Eye (tissue), 1 donor: ENCODE measurements around the gene DDX42.
A peak's percentile ranks its signal among the peaks of the same experiment; 100 is the strongest.

Source experiments
- DNase-seq: peaks from one replicate; pipeline ENCODE4 v3.0.0-alpha.2; 2015

Gene DDX42

DNA sequence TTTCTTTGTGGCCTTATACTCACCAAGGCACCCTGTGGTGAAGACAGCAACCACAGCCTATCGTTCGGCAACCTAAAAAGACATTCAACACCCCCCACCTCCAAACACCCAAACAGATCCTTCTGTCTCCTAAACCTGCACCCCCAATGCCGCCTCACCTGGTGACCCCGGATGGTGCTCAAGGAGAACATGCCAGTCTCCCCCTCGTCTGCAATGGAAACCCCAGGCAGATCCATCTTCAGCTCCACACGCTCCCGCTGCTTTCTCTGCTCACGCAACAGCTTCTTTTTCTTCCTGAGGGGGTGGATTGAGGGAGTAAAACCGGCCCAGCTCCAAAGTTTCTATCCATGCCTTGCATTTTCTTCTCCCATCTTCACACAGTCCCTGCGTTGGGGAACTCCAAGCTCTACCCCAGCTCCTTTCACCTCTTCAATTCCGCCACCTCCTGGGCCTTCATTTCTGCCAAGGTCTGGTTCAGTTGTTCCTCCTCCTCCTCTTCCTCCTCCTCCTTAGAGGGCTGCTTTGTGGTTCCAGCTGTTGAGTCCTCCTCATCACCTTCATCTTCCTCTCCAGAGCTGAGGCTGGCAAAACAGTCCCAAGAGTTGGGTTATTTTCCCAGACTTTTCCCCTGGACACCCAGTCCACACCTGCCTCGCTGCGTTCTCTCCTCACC, 49.8 kb downstream of the DDX42 start:
- DNase-seq: no peak

DNA sequence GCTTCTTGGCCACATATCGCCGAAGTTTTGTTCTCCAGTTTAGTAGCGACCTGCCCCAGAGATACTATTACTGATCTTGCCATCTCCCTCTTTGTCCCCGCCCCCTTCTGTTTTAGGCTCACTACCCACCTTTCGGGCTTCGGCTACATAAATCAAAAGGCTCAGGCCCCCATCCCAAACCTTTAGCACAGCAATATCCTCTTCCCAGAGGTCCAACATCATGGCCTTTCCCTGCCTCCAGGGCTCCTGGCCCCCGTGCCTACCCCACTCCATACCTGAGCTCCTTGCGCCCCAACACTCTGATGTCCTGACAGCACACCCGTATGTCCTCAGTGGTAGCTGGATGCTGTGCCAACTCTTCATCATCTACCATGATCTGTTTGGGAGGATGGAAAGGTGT, 50.4 kb downstream of the DDX42 start:
- DNase-seq: no peak

DNA sequence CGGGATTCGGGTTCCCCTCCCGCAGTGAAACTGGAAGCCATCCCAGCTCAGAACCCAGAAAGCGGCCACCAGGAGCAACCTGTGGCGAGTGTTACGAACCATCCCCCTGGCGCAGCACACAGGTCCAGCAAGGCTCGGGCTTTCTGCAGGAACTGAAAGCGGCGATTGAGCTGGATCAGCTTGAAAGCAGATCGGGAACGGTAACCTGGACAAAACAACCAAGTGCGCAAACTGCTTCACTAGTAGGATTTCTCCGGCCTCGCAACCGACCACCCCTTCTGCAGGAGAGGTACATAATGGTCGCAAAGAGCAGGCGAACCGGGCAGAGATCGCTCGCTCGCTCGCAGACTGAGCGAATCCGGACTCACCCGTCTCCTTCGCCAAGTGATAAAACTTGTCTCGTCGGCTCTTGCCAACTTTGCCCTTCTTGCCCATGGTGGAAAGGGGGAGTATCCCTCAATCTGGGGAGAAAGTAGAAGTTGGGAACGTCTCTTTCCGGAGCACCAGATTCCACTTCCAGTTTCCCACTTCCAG, 52.6 kb downstream of the DDX42 start:
- no peak for DNase-seq

DNA sequence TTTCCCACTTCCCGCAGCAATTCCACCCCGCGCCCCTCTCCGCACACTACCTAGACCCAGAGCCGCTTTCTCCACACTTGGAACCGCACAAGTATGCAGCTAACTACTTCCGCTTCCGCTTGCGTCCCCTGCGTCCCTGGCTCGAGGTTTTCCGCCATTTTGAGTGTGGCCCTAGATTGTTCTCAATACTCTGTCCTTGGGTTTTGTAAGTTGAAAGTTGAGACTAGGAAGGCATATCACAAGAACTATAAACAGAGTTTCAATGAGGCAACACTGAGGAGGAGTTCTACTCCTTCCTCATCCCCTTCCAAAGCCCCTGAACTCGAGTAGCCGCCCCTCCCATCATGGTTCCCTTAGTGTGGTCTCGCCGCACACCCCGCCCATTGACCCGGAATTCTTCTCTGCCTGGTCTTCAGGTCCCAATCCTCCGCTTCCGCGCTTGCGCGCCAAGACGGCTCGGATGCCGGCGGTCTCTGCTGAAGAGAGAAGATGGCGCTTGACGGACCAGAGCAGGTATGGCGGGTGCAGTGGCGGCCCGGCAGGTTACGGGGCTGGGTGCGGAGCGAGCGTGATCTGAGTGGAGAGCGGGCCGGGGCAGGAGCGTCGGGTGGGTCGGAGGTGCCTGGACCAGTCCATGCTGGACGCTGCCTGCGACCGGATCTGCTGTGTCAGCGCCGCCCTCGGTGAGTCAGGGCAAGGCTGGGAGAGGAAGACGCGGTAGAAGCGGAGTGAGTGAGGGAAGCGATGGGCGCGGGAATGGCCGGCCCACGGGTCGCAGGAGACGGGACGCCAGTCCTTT, 53.2 kb downstream of the DDX42 start, which contains the start of the genes FTSJ3 and PSMC5:
Gene FTSJ3, minus strand, starts transcription at position 662 of the 799 bp plus-strand sequence. CDS start 761 bp downstream, outside the sequence.
Gene PSMC5, plus strand, starts transcription at position 430 of the 799 bp plus-strand sequence. Its CDS starts 60 bp downstream, at position 490.
- DNase-seq: peak; percentile 99

- DNase-seq: no peak
These were observed 53.8 kb downstream of the DDX42 start for GRCh38 chr17:63827801-63828221.

GRCh38 chr17:63828936-63829335, 55.0 kb downstream of the DDX42 start:
- DNase-seq: no peak

DNA sequence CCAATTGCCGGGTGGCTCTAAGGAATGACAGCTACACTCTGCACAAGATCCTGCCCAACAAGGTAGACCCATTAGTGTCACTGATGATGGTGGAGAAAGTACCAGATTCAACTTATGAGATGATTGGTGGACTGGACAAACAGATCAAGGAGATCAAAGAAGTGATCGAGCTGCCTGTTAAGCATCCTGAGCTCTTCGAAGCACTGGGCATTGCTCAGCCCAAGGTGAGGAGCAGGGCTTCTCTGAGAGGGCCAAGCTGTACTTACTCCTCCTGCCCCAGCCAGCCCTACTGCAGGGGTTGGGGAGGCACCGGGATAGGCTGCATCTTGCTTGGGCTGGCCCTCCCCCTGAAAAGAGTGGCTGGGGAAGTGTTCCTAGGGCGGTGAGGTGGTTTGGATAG, 56.3 kb downstream of the DDX42 start:
- DNase-seq: no peak

GRCh38 chr17:63830904-63831491, 57.0 kb downstream of the DDX42 start:
- DNase-seq: no peak

DNA sequence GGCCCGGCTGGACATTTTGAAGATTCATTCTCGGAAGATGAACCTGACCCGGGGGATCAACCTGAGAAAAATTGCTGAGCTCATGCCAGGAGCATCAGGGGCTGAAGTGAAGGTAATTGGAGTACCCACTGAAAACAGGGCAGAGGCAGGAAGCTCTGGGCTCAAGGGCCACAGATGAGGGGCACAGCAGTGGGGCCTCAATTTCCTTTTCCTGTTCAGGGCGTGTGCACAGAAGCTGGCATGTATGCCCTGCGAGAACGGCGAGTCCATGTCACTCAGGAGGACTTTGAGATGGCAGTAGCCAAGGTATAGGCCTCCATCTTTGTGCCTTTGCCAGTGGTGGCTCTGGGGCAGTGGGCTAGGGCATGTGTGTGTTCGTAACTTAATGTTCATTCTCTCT, 57.5 kb downstream of the DDX42 start:
- no peak for DNase-seq

DNA sequence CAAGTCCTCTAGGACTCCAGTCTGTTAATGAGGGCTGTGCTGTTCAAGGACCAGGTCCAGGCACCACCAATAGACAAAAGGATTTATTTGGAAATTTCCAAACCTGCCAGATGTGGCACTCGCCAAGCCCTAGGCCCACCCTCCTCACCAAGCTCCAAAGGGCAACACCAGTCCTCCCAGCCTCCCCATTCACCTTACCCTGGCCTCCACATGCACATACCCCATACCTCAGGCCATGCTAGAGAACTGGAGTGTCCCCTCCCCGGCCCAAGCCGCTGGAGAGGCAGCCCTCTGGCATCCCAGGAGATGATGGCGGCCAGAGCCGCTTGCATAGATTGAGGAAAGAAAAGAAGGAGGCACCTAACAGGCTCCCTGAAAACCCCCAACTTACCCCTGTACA, 58.0 kb downstream of the DDX42 start:
- DNase-seq: no peak

- DNase-seq: no peak
These were observed 58.5 kb downstream of the DDX42 start for GRCh38 chr17:63832455-63832854.

GRCh38 chr17:63833026-63833740, 59.2 kb downstream of the DDX42 start:
- DNase-seq: no peak

GRCh38 chr17:63833741-63834373, 59.9 kb downstream of the DDX42 start:
- no peak for DNase-seq

DNA sequence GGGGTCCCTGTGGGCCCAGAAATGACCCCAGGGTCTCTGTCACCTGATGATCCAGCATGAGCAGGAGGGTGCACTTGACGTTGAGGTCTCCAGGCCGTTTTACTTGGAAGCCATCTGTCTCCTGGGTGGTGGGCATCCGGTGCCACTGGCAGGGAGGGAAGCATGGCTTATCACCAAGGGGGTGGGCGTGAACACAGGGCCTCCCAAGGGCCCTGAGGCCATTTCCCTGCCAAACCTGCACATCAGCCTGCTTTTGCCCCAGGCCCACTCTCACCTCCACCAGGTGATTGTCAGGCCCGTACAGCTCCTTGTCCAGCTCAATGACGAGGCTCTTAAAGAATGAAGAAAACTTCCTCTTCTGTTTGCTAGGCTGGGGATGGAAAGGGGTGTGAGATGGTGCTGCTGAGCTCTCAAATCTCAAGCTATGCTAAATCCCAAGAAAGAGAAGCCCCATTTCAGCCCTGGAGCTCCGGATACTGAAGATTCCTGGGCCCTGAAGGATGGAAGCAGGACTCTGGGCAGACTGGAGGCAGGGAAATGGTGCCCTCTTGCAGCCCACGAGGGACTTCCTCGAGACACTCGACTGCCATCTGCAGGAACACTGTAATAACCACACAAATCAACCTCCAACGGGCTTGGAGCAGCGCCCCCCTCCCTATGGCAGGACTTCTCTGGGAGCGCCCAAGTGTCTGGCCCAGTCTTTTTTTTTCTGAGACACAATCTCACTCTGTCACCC, 60.6 kb downstream of the DDX42 start:
- DNase-seq: peak; percentile 81

DNA sequence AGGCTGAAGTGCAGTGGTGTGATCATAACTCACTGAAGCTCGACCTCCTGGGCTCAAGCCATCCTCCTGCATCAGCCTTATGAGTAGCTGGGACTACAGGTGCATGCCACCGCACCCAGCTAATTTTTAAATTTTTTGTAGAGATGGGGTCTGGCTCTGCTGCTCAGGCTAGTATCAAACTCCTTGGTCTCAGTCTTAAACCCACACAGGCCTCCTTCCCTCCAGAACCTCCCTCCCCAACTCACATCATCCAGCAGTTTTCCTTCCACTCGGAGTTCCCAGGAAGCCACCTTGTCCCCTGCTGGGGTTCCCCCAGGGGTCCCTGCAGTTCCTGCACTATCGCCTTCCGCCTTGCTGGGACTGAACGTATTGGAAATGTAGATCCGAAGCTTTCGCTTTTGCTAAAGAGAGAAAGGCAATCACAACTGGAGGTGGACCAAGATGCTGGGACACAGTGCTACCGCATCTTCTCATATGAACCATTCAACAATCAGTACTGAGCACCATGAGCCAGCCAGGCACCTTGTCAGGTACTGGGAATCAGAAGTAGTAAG, 61.3 kb downstream of the DDX42 start:
- DNase-seq: no peak

DNA sequence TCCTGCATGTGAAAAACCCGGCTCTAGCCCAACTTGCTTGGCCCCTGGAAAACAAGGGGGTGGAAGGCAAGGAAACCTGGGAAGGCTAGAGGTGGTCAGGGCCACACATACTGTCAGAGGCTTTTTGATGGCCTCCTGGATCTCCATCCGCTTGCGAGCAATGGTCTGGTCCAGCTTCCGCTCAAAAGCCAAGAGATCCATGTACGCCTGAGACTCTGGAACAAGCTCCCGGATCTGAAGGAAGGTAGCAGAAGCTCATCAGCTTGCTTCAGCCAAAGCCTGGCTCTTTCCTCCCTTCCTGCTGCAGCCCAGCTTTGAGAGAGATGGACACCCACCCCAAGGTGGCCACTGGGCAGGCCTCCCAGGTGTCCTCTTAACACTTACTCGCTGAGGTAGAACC, 62.8 kb downstream of the DDX42 start:
- no peak for DNase-seq

- DNase-seq: no peak
These were observed 63.5 kb downstream of the DDX42 start for GRCh38 chr17:63837480-63837879.

DNA sequence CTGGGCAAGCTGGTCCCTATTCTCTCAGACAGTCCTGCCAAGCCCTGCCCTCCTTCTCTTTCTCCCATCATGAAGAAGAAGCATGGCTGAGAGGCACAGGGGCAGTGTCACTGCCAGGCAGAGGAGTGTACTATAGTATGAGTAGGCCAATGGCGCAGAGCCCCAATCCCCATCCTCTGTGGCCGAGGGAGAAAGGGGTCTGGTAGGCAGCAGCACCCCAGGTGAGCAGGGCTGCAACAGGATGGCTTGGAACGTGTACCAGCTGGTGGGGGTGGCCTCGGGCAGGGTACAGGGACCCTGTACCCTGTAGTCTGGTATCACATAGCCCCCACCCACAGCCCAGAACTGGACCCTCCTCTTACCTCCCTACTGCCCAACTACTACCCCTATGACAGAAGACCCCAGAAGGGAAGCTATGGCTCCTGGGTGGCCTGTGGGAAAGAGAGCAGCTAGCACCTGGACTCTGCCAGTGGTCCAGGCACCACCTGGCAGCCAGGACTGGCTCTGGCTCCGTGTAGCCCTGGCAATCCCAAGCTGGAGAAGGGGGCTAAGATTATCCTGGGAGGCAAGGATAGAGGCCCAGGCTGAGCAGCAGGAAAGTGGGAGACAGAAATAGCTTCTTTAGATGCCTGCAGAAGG, 64.1 kb downstream of the DDX42 start:
- no peak for DNase-seq

DNA sequence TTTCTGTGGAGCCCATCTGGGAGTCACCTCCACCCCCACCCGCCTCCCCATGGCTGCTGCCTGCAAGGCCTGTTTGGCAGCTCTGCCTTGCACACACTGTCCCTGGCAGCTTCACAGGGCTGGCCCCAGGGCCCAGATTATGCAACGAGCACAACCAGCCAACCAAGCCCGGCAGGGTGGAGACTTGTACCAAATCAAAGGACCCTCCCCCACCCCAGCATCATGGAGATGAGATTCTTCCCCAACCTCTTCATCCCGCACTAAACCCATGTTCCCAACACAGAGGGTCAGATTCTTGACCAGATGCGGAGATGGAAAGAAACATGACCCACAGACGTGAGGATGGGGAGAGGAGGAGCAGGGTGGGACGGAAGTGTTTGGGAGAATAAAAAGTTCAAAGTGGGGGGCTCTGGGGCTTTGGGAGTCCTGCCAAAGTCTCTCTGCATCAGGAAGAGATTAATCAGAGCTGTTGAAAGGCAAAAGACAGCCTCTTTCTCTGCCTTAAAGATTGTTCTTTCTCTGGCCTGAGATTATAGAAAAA, 64.7 kb downstream of the DDX42 start:
- peak; percentile 56 for DNase-seq

DNA sequence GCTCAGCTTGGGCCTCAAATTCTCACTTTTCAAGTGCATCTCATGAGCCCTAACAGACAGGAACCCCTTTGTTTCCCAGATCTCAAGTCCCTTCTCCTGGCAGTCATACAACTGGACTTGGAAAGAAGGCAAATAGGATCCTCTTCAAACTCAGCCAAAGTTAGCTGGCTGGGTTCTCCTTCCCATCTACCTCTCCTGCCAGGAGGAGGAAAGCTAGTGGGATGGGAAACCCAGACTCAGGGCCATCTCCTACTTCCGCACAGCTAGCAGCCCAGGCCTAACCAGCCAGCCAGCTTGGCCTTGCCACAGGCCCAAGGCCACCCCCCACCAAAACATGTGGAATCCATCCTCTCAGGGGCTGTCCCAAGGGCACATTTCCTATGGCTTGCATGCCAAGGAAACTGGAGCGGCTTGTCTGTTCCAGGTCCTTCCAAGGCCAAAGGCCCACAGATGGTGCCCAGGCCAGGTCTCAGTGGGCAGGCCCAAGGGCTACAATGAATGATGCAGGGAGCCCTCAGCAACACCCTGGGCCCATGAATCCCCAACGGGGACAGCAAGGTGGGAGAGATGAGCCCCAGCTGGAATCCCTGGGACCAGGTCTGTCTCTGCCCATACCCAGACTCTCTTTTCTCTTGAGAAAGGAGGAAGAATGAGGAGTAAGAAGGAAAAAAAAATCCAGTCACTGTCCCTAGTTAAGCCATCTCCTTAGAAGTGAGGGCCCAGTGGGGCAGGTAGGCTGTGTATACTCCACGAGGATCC, 66.8 kb downstream of the DDX42 start:
- no peak for DNase-seq
